Tibial nerve (tissue), 4 donors: Measurements from ENCODE around the gene MSMP. TPM values are rescaled to one million over a fixed set of nuclear protein-coding genes. Genes with fewer than 3 reads are reported as not detected.

Source experiments
- DNase-seq, 2 donors: peaks; one replicate each; pipeline ENCODE4 v3.0.0-alpha.2; 2019; ENCODE audit warnings: low spot score in 2 of 2
- H3K27ac ChIP-seq, 4 donors: fragments of 200-600 bp; sonication (generic) in 3 of 4; one replicate each; pipeline ENCODE4 v1.5.1; 2017 to 2019; ENCODE audit warnings: mild to moderate bottlenecking in 1 of 4
- H3K27me3 ChIP-seq, 2 donors: fragments of 200-600 bp; sonication (generic) in 1 of 2; one replicate each; pipeline versions ENCODE4 v1.5.1 to v1.6.0; 2017 to 2019
- H3K36me3 ChIP-seq, 3 donors: fragments of 200-600 bp; sonication (generic); one replicate each; pipeline ENCODE4 v1.5.1; 2018 to 2019
- H3K4me1 ChIP-seq, 4 donors: fragments of 200-600 bp; sonication (generic) in 3 of 4; one replicate each; pipeline ENCODE4 v1.5.1; 2017 to 2019
- H3K4me3 ChIP-seq, 4 donors: fragments of 200-600 bp; sonication (generic) in 3 of 4; one replicate each; pipeline ENCODE4 v1.5.1; 2017 to 2019; ENCODE audit warnings: mild to moderate bottlenecking in 1 of 4, moderate library complexity in 1 of 4
- H3K9me3 ChIP-seq, 4 donors: fragments of 200-600 bp; sonication (generic) in 3 of 4; one replicate each; pipeline ENCODE4 v1.5.1; 2017 to 2019
- CTCF ChIP-seq, 5 experiments: fragments of 200-600 bp in 3 of 5; fragments of 450-650 bp in 2 of 5; sonication (generic) in 3 of 5; IDR thresholded peaks; one replicate each; pipeline ENCODE4 v1.5.1; 2016 to 2019; ENCODE audit warnings: antibody characterized with exemption in 5 of 5, mild to moderate bottlenecking in 3 of 5, moderate library complexity in 2 of 5
- EP300 ChIP-seq, 2 donors: sonication (generic); formaldehyde crosslinking; IDR thresholded peaks; one replicate each; pipeline ENCODE4 v1.6.1; 2017; ENCODE audit warnings: antibody characterized with exemption in 2 of 2, mild to moderate bottlenecking in 1 of 2
- POLR2A ChIP-seq, 2 donors: fragments of 450-650 bp; IDR thresholded peaks; one replicate each; pipeline ENCODE4 v1.6.1; 2017; ENCODE audit warnings: antibody characterized with exemption in 2 of 2, mild to moderate bottlenecking in 2 of 2, moderate library complexity in 2 of 2
- WGBS, 2 donors: methylation state at CpG; one replicate each; pipeline ENCODE4 v1.1.5; 2018; 5-methylcytosine and 5-hydroxymethylcytosine counted together
- total RNA-seq, 4 donors: library from RNA; depleted of rRNA; stranded (reverse); fragments of >200 nt; gene quantifications; one replicate each; pipeline ENCODE4 v1.1.0, GENCODE V29; 2016

MSMP gene
- total RNA-seq, 4 donors from 2014 or later = not detected

- H3K4me1 ChIP-seq = peaks cover 0 to 48% (median 36%) of the 10 kb centered on the region in 4 donors
- 0 to 4% methylated on average over 10 to 21 of the region's 24 CpGs for WGBS, 2 donors
Measured at GRCh38 chr9:35748242-35748857, 5.7 kb downstream of the MSMP start.

GRCh38 chr9:35746583-35746982 is 7.5 kb downstream of the MSMP start:
- DNase-seq = no peak
- peaks cover 0 to 48% (median 36%) of the 10 kb centered on the region in 4 donors for H3K4me1 ChIP-seq
- H3K27me3 ChIP-seq = no peaks in the 10 kb centered on the region
- WGBS, 2 donors = 56 to 62% methylated on average over 3 of the region's 3 CpGs
- H3K4me3 ChIP-seq = peak overlapping the region in 3 of 4 donors; percentile 89 to 97 (median 92)
- peak overlapping the region in 1 of 4 donors; percentile 94 for H3K27ac ChIP-seq
- H3K36me3 ChIP-seq = peaks cover 0 to 46% (median 20%) of the 10 kb centered on the region in 3 donors
- TF ChIP-seq POLR2A (IDR thresholded peaks at IDR 0.05) = no peak
- no peak for TF ChIP-seq EP300 (IDR thresholded peaks at IDR 0.05)
- no peak for TF ChIP-seq CTCF (IDR thresholded peaks at IDR 0.05)
- H3K9me3 ChIP-seq = no peaks in the 10 kb centered on the region

More at GRCh38 chr9:35748242-35748857, 5.7 kb downstream of the MSMP start:
- Histone ChIP-seq H3K4me3 (peak overlapping the region; percentile 73 to 97 (median 90)), H3K27me3 (no peaks in the 10 kb centered on the region), H3K27ac (peak overlapping the region; percentile 77 to 94 (median 94)), H3K36me3 (peaks cover 0 to 46% (median 38%) of the 10 kb centered on the region in 3 donors), H3K9me3 (no peaks in the 10 kb centered on the region)
- no peak for DNase-seq
- no peak for TF ChIP-seq POLR2A (IDR thresholded peaks at IDR 0.05)
- no peak for TF ChIP-seq CTCF (IDR thresholded peaks at IDR 0.05)
- no peak for TF ChIP-seq EP300 (IDR thresholded peaks at IDR 0.05)

- Histone ChIP-seq H3K27ac (no peak overlapping the region), H3K9me3 (no peaks in the 10 kb centered on the region)
- 48 to 62% methylated on average over 1 of the region's 1 CpG for WGBS, 2 donors
Measured at GRCh38 chr9:35745569-35745968, 8.5 kb downstream of the MSMP start.

GRCh38 chr9:35743880-35744518 is 10.1 kb downstream of the MSMP start:
- no peaks in the 10 kb centered on the region for H3K9me3 ChIP-seq
- H3K36me3 ChIP-seq = peaks cover 0 to 61% (median 16%) of the 10 kb centered on the region in 3 donors
- no peak for TF ChIP-seq EP300 (IDR thresholded peaks at IDR 0.05)
- TF ChIP-seq CTCF (IDR thresholded peaks at IDR 0.05) = no peak
- TF ChIP-seq POLR2A (IDR thresholded peaks at IDR 0.05) = no peak
- H3K4me1 ChIP-seq = peaks cover 0 to 32% (median 27%) of the 10 kb centered on the region in 4 donors
- no peak overlapping the region for H3K4me3 ChIP-seq
- H3K27ac ChIP-seq = no peak overlapping the region
- WGBS, 2 donors = 85 to 91% methylated on average over 8 of the region's 8 CpGs
- no peaks in the 10 kb centered on the region for H3K27me3 ChIP-seq
- DNase-seq = no peak

More at GRCh38 chr9:35745569-35745968, 8.5 kb downstream of the MSMP start:
- no peak for TF ChIP-seq EP300 (IDR thresholded peaks at IDR 0.05)
- no peak for TF ChIP-seq CTCF (IDR thresholded peaks at IDR 0.05)
- no peak for TF ChIP-seq POLR2A (IDR thresholded peaks at IDR 0.05)
- Histone ChIP-seq H3K4me3 (no peak overlapping the region), H3K4me1 (peaks cover 0 to 42% (median 36%) of the 10 kb centered on the region in 4 donors), H3K36me3 (peaks cover 0 to 46% (median 16%) of the 10 kb centered on the region in 3 donors), H3K27me3 (no peaks in the 10 kb centered on the region)
- no peak for DNase-seq

- TF ChIP-seq POLR2A (IDR thresholded peaks at IDR 0.05) = no peak
- TF ChIP-seq CTCF (IDR thresholded peaks at IDR 0.05) = no peak
- TF ChIP-seq EP300 (IDR thresholded peaks at IDR 0.05) = no peak
- H3K27me3 ChIP-seq = no peaks in the 10 kb centered on the region
- H3K36me3 ChIP-seq = peaks cover 0 to 66% (median 19%) of the 10 kb centered on the region in 3 donors
- no peak overlapping the region for H3K4me3 ChIP-seq
- no peak overlapping the region for H3K27ac ChIP-seq
- no peaks in the 10 kb centered on the region for H3K9me3 ChIP-seq
- 63 to 66% methylated on average over 2 of the region's 2 CpGs for WGBS, 2 donors
- DNase-seq = no peak
- peaks cover 0 to 32% (median 27%) of the 10 kb centered on the region in 4 donors for H3K4me1 ChIP-seq
Measured at GRCh38 chr9:35743452-35743851, 10.6 kb downstream of the MSMP start.
